HG03575 (cell line): ENCODE results near the gene IFT81.
"Not testable (repeated sequence)": the region's sequence is repeated elsewhere in the genome, so short reads cannot be mapped to it uniquely, and the experiment has no call there.

ENCODE experiments used
- ATAC-seq: cut with Tn5 transposase; IDR thresholded peaks from one replicate; pipeline ENCODE4 v1.9.1; 2021; ENCODE audit not compliant: unreplicated experiment, insufficient number of reproducible peaks, low FRiP score; ENCODE audit errors: extremely low read depth

Gene IFT81

DNA sequence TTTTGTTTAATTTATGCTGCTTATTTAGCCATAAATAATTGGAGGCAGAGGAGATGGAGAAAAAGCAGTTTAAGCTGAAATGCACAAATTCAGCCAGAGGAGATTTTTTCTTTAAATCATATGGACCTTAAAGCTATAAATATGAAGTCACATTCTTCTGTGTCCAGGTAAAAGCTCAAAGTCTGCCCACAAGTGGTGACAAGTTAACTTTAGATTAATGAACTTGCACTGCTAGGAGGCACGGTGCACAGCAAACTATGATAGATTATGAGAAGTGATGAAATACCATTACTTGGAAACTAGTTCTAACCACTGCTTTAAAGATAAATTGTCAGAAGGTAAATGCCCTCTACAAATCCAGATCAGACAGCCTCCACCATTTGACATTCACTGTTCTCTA, 69.0 kb downstream of the IFT81 start:
- no peak for ATAC-seq

GRCh38 chr12:110197003-110197402, 72.8 kb downstream of the IFT81 start:
- ATAC-seq = no peak

- ATAC-seq = no peak
These were observed 74.2 kb downstream of the IFT81 start for GRCh38 chr12:110198386-110198785.

DNA sequence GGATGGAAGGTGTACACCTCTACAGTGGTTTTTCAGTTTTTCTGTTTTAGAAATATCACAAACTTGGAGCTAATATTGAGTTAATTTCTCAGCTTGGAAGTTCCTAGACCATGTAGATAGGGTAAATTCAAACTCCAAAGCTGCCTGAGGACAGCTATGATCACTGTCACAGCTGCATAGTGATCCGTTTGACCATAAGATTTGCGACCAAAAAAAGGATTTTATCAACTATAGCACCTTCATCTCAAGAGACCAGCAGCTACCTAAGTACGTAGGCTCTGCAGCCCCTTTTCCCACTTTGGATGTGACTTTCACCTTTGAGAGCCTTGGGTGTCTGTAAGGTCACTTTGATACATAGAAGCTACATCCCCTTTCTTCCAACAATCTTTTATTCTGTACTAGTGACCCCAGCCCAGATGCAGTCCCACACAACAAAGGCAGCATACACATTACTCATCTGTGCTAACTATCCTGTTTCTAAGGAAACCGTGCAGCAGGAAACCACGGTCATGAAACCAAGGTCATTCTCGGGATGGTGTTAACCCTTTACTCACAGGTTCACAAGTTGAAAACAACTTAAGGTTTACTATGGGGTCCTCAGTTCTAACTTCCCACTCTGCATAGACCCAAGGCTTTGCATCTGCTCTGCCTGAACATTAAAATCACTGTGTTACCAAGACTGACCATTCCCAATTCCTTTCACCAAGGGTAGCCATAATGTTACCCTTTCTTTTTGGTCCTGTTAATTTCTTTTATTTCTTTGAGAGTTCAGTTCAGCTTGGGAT, 75.4 kb downstream of the IFT81 start:
- no peak for ATAC-seq

DNA sequence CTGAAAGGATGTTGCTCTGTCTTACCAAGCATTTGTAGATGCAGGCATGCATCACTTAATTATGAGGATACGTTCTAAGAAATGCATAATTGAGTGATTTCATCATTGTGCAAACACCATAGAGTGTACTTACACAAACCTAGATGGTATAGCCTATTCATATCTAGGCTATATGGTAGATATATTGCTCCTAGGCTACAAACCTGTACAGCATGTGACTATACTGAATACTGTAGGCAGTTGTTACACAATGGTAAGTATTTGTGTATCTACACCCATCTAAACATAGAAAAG, 75.9 kb downstream of the IFT81 start:
- no peak for ATAC-seq

DNA sequence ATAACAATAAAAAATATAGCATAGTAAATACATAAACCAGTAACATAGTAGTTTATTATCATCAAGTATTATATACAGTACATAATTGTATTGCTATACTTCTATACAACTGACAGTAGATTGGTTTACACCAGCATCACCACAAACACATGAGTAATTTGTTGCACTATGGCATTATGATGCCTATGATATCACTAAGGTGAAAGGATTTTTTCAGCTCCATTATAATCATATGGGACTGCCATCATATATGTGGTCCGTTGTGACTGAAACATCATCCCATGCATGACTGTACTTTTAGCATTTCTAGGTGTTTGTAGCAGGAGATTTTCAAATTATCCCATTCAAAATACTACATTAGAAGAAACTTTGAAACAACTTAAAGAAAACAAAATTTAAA, 77.8 kb downstream of the IFT81 start:
- ATAC-seq = no peak

- no peak for ATAC-seq
These were observed 79.4 kb downstream of the IFT81 start for GRCh38 chr12:110203546-110203945.

DNA sequence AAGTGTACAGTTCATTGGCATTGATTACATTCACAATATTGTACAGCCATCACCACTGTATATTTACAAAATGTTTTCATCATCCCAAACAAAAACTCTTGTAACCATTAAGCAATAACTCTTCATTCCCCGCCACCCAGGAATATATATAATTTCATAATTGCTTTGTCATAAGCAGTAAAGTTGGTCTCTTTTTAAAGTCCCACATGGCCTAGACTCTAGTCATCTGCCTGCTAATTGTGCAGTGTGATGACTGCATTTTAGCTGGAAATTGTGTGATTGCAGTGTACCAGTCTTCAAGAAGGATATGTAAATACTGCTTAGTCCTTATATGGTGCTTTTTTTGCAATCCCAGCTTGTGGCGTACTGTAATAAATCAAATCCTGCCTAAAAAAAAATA, 81.8 kb downstream of the IFT81 start:
- ATAC-seq = no peak

DNA sequence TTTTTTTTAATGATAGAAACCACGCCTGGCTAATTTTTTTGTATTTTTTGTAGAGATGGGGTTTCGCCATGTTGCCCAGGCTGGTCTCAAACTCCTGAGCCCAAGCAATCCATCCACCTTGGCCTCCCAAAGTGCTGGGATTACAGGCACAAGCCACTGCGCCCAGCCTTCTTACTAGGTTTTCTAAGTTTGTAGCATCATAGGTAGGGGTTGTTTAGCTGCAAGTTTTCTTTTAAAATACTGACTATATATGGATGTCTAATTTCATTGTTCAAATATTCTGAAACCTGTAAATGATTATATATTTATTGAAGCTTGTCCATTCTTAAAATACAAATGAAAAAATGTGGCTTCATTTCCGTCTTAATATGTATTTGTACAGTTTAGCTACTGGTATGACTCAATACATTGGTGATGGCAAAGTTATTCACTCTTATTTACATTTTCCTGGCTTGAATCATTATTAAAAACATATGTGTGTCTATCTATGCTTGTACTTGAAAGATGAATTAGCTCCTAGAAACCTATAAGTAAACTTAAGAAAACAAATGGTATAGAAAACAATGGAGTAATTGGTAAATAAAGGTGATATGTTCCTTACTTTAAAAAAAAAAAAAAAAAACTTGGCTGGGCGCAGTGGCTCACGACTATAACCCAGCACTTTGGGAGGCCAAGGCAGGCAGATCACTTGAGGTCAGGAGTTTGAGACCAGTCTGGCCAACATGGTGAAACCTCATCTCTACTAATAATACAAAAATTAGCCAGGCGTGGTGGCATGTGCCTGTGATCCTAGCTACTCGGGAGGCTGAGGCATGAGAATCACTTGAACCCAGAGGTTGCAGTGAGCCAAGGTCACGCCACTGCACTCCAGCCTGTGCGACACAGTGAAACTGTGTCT, 87.7 kb downstream of the IFT81 start:
- ATAC-seq = not testable (repeated sequence)

- no peak for ATAC-seq
These were observed 94.0 kb downstream of the IFT81 start for GRCh38 chr12:110217996-110218674.

- no peak for ATAC-seq
These were observed 97.9 kb downstream of the IFT81 start for GRCh38 chr12:110222027-110222426.

- ATAC-seq = no peak
These were observed 98.3 kb downstream of the IFT81 start for GRCh38 chr12:110222433-110222832.

DNA sequence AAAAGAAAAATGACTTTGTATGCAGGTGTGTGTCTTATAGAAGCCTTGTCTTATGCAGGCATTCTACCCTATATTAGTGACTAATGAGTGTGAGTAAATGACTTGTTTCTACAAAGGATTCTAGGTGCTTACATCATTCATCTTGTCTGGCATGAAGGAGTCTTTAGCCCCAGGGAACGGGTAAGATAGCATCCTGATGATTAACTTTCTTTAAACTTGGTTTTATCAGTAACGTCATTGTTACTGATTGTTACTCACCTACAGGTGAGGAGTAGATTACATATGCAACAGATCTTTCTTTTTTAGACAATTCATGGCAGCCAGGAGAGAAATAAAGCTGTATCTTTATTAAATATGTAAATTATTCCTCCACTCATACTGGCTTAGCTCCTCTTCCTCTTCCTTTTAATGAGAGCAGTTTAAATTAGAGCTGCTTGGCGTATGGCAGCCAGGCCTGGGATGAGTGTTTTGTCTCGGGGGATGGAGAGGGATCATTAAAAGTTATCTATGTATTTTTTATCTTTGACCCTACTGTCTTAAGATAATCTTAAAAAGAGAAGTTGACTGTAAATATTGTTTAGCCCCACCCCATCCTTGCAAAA, 99.7 kb downstream of the IFT81 start:
- no peak for ATAC-seq

- ATAC-seq = no peak
These were observed 100.5 kb downstream of the IFT81 start for GRCh38 chr12:110224379-110225304.

DNA sequence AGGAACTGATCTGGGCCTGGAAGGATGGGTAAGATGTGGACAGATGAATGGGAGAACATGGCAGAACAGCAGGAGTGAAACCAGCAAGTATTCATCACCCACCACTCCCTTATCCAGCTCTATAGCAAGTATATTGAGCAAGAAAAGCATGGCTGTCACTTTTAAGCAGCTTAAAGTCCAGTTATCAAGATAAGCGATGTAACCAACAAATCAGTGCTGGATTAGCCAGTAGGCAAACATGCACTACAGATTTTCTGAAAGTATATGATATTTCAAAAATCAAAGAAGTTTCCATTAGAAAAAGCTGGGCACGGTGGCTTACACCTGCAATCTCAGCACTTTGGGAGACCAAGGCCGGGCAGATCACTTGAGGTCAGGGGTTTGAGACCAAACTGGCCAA, 103.0 kb downstream of the IFT81 start:
- ATAC-seq = no peak

DNA sequence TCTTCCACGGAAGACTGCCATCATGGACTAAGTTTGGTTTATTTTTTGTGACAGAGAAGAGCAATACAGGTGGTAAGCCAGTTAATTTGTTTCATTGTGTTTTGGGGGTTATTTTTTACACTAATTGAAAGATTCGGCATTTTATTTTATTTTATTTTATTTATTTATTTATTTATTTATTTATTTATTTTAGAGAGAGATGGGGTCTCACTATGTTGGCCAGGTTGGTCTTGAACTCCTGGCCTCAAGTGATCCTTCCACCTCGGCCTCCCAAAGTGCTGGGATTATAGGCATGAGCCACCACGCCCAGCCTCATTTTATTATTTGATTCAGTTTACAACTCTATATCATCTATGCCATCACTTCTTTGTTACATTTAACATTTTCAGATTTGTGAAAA, 104.2 kb downstream of the IFT81 start:
- not testable (repeated sequence) for ATAC-seq

GRCh38 chr12:110228756-110229155, 104.6 kb downstream of the IFT81 start:
- no peak for ATAC-seq

DNA sequence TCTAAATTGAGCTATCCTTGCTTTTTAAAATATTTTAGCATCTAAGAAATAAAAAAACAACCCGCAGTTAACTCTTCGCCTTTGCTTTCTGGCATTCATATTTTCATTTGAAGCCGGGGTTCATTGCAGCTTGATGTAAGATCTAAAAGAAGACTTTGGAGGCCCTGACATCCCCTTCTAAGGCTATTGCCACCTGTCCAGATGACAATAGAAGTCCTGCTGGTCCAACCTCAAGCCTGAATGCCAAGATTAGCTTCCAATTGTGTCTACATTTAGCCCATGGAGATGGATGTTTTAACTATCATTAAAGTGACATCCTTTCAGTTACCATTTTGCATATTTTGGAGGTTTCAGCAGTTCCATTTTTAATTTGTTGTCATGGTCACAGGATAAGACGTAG, 105.3 kb downstream of the IFT81 start:
- no peak for ATAC-seq

DNA sequence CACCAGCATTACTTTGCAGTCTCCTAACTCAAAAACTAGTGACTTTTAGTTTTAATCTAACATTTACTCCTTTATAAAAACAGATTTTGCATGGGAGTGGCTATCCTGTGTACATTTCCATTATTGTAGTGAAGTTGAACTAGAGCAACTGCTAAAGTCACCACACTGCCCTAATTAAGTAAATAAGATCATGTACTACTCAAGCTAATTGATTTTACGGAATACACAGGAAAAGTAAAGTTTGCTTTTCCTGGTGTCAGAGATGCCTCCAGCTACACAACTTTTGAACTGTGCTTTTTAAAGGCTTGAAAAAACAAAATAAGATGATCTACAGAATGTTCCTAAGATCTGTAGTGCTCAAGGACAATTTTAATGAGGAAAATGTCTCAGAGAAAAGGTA, 106.5 kb downstream of the IFT81 start:
- ATAC-seq = no peak
